ENCODE results near the gene LRMDA. TPM values are rescaled to one million over a fixed set of nuclear protein-coding genes. Genes with fewer than 3 reads are reported as not detected.

Gene LRMDA
- total and polyA plus RNA-seq, 2 of the 8 experiments (the other 6 are each of a cell fraction or from before 2014, with no cell fraction given), result 0.86 to 2.8 TPM

DNA sequence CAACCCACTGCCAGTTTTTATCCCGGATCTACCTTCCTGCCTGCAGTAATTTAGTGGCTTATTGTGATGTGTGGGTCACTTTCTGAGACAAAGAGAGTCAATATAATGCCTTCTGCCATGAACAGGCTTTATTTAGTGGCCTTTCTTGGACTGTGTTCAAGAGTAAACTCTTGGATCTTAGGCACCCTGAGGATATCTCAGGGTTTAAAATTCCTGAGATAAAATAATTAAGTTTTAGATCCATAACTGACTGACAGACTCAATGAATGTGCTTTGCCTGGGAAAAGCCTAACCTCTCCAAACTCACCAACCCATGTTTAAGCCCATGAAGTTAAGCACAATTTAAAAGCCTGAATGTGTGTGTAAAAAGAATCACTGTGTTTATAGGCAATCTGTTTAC, 564.3 kb downstream of the LRMDA start:
- H3K14ac ChIP-seq (ENCODE audit: insufficient read length), result no peak overlapping the region
- no peak for FAIRE-seq
- H4K91ac ChIP-seq (replicated peaks; ENCODE audit: insufficient read length, low read length), result no peak overlapping the region
- ChIA-PET CTCF (ENCODE audit: partially characterized antibody) (interaction anchor here (2.0 kb wide), 1 partner anchor 41 kb away, joined by 6 read pairs; no protein-coding TSS in a partner anchor), POLR2A (ENCODE audit: partially characterized antibody) (no interaction called here)
- H3K79me1 ChIP-seq (ENCODE audit: low read depth, low read length), result no peaks in the 10 kb centered on the region; the same call in 1 of the 2 replicates
- H2BK120ac ChIP-seq (replicated peaks; ENCODE audit: low read depth, low read length), result no peak overlapping the region
- H2AK5ac ChIP-seq (ENCODE audit: low read depth, low read length), result no peak overlapping the region
- H3K56ac ChIP-seq (replicated peaks; ENCODE audit: insufficient read length, low read depth, low read length), result no peak overlapping the region
- DNase-seq (ENCODE audit: low read depth in 1 of 2, low spot score in 2 of 2), result no peak
- H4K20me1 ChIP-seq (replicated peaks in 1 of 2; ENCODE audit: control insufficient read depth in 1 of 2, insufficient read depth in 2 of 2, low read length in 2 of 2), result no peaks in the 10 kb centered on the region
- H3K36me3 ChIP-seq (ENCODE audit: control insufficient read depth in 2 of 4, insufficient read depth in 4 of 4, low read length in 3 of 4), result no peaks in the 10 kb centered on the region
- TF ChIP-seq KDM4A (IDR thresholded peaks at IDR 0.05; ENCODE audit: low read depth, low read length, severe bottlenecking) (no peak), TAF1 (IDR thresholded peaks at IDR 0.05; ENCODE audit: low read depth, low read length) (no peak), YY1 (IDR thresholded peaks at IDR 0.05; ENCODE audit: low read depth, low read length) (no peak), FOSL1 (IDR thresholded peaks at IDR 0.05; ENCODE audit: insufficient read depth, low read depth, low read length) (no peak), EZH2 (IDR thresholded peaks at IDR 0.05; ENCODE audit: low read depth, low read length, severe bottlenecking) (no peak)
- TF ChIP-seq, protein P1, sequence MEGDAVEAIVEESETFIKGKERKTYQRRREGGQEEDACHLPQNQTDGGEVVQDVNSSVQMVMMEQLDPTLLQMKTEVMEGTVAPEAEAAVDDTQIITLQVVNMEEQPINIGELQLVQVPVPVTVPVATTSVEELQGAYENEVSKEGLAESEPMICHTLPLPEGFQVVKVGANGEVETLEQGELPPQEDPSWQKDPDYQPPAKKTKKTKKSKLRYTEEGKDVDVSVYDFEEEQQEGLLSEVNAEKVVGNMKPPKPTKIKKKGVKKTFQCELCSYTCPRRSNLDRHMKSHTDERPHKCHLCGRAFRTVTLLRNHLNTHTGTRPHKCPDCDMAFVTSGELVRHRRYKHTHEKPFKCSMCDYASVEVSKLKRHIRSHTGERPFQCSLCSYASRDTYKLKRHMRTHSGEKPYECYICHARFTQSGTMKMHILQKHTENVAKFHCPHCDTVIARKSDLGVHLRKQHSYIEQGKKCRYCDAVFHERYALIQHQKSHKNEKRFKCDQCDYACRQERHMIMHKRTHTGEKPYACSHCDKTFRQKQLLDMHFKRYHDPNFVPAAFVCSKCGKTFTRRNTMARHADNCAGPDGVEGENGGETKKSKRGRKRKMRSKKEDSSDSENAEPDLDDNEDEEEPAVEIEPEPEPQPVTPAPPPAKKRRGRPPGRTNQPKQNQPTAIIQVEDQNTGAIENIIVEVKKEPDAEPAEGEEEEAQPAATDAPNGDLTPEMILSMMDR (IDR thresholded peaks at IDR 0.05; ENCODE audit: control extremely low read depth in 1 of 3, insufficient read depth in 1 of 3, low read depth in 1 of 3, low read length in 3 of 3), result no peak
- no peak overlapping the region for H3K4ac ChIP-seq (replicated peaks; ENCODE audit: insufficient read length, low read depth, low read length)
- H3K4me2 ChIP-seq (ENCODE audit: insufficient read depth in 1 of 2, low read depth in 2 of 2, low read length in 2 of 2), result no peak overlapping the region
- no peak overlapping the region for H3K4me3 ChIP-seq (ENCODE audit: extremely low read depth in 1 of 4, insufficient read depth in 2 of 4, low read depth in 3 of 4, low read length in 4 of 4)
- H3K27ac ChIP-seq (ENCODE audit: low read depth, low read length), result no peak overlapping the region
- no peak overlapping the region for H2BK5ac ChIP-seq (ENCODE audit: low read depth, low read length)
- no peak overlapping the region for H2AFZ ChIP-seq (ENCODE audit: low read length)
- no peaks in the 10 kb centered on the region for H3K4me1 ChIP-seq (replicated peaks in 1 of 4; ENCODE audit: control insufficient read depth in 3 of 4, insufficient read depth in 4 of 4, low read length in 3 of 4)
- no peak overlapping the region for H2BK20ac ChIP-seq (ENCODE audit: low read length)
- H3K79me2 ChIP-seq (ENCODE audit: control insufficient read depth in 1 of 2, insufficient read depth in 2 of 2, low read length in 2 of 2), result no peaks in the 10 kb centered on the region
- H3K18ac ChIP-seq (ENCODE audit: extremely low read depth, low read length), result no peak overlapping the region
- H3K9me3 ChIP-seq (ENCODE audit: insufficient read depth in 2 of 2, low read depth in 1 of 2, low read length in 1 of 2), result no peaks in the 10 kb centered on the region
- H3K23me2 ChIP-seq (ENCODE audit: low read depth, low read length), result no peaks in the 10 kb centered on the region
- no peak overlapping the region for H3K23ac ChIP-seq (ENCODE audit: insufficient read length)
- H4K5ac ChIP-seq (ENCODE audit: insufficient read length, low read depth, low read length), result no peak overlapping the region
- H2BK12ac ChIP-seq (ENCODE audit: low read depth, low read length), result no peak overlapping the region
- no peak overlapping the region for H3K9ac ChIP-seq (replicated peaks in 1 of 4; ENCODE audit: extremely low read depth in 1 of 4, low read depth in 3 of 4, low read length in 3 of 4)
- WGBS, 2 experiments (ENCODE audit: extremely low coverage in 1 of 2, insufficient coverage in 1 of 2, insufficient read length in 1 of 2, insufficient replicate concordance in 2 of 2, low coverage in 1 of 2, low lambda C conversion rate in 2 of 2, missing lambda C conversion rate in 1 of 2), result 84% methylated on average over 1 of the region's 1 CpG; no CpG with 5 or more reads in 1 of the 2 experiments
- H4K8ac ChIP-seq (ENCODE audit: extremely low read depth, insufficient read depth, low read length), result no peak overlapping the region
- H3K27me3 ChIP-seq (replicated peaks in 1 of 4; ENCODE audit: control insufficient read depth in 3 of 4, extremely low read depth in 1 of 4, insufficient read depth in 3 of 4, low read length in 3 of 4), result no peaks in the 10 kb centered on the region; a peak in 2 of 7 replicates
- no peak overlapping the region for H2BK15ac ChIP-seq (ENCODE audit: low read length)
